Endodermal cell (in vitro differentiated cells): ENCODE measurements around the gene BCAN. TPM values are rescaled to one million over a fixed set of nuclear protein-coding genes. Genes with fewer than 3 reads are reported as not detected.
A peak's percentile ranks its signal among the peaks of the same experiment; 100 is the strongest.
"Not testable (repeated sequence)": the region's sequence is repeated elsewhere in the genome, so short reads cannot be mapped to it uniquely, and the experiment has no call there.

ENCODE experiments used
- DNase-seq: peaks from one replicate; pipeline ENCODE4 v3.0.0-alpha.2; 2017
- H3K27ac ChIP-seq: 2 replicates; pipeline ENCODE4 v1.5.1; 2013; ENCODE audit warnings: mild to moderate bottlenecking, low read depth, low read length, moderate library complexity
- H3K27me3 ChIP-seq: 2 replicates; pipeline ENCODE4 v1.6.1; 2013; ENCODE audit warnings: mild to moderate bottlenecking, low read length, moderate library complexity; ENCODE audit not compliant: insufficient read depth, control insufficient read depth, poor library complexity, severe bottlenecking
- H3K36me3 ChIP-seq: 2 replicates; pipeline ENCODE4 v1.7.0; 2013; ENCODE audit warnings: mild to moderate bottlenecking, low read length, moderate library complexity; ENCODE audit not compliant: control insufficient read depth, insufficient read depth
- H3K4me1 ChIP-seq: one replicate; pipeline ENCODE4 v1.7.0; 2013; ENCODE audit warnings: low read length; ENCODE audit not compliant: control insufficient read depth, insufficient read depth
- H3K4me3 ChIP-seq: 2 replicates; pipeline ENCODE4 v1.5.1; 2013; ENCODE audit warnings: mild to moderate bottlenecking, low read length, moderate library complexity
- H3K9ac ChIP-seq: 2 replicates; pipeline ENCODE4 v1.6.1; 2013; ENCODE audit warnings: mild to moderate bottlenecking, low read length, moderate library complexity; ENCODE audit not compliant: poor library complexity, severe bottlenecking; ENCODE audit errors: extremely low read depth
- H3K9me3 ChIP-seq: 2 replicates; pipeline ENCODE4 v1.6.1; 2013; ENCODE audit warnings: mild to moderate bottlenecking, low read length, moderate library complexity; ENCODE audit not compliant: control insufficient read depth
- H3K27ac Mint-ChIP-seq: 2 replicates; pipeline ENCODE4 v1.8.0; 2020; ENCODE audit warnings: mixed read lengths
- H3K27me3 Mint-ChIP-seq: 2 replicates; pipeline ENCODE4 v1.8.0; 2021; ENCODE audit warnings: mild to moderate bottlenecking, mixed read lengths; ENCODE audit not compliant: insufficient read depth
- H3K36me3 Mint-ChIP-seq: 2 replicates; pipeline ENCODE4 v1.8.0; 2020; ENCODE audit warnings: low read depth, mixed read lengths
- H3K4me1 Mint-ChIP-seq: 2 replicates; pipeline ENCODE4 v1.8.0; 2020; ENCODE audit warnings: mixed read lengths
- H3K4me3 Mint-ChIP-seq: 2 replicates; pipeline ENCODE4 v1.8.0; 2020; ENCODE audit warnings: mild to moderate bottlenecking, moderate library complexity, mixed read lengths
- H3K9me3 Mint-ChIP-seq: 2 replicates; pipeline ENCODE4 v1.8.0; 2020; ENCODE audit warnings: mild to moderate bottlenecking, mixed read lengths
- CTCF ChIP-seq: fragments of 200-600 bp; sonication (generic); conservative IDR thresholded peaks from 2 replicates; pipeline ENCODE4 v1.5.0; 2021; ENCODE audit warnings: antibody characterized with exemption, mild to moderate bottlenecking
- WGBS, 2 experiments: methylation state at CpG; one replicate each; pipeline versions ENCODE4 v1.1.5 to v1.1.7; 2013; ENCODE audit warnings: missing lambda C conversion rate in 2 of 2, mixed read lengths in 1 of 2; ENCODE audit not compliant: insufficient coverage in 1 of 2, insufficient read length in 1 of 2; 5-methylcytosine and 5-hydroxymethylcytosine counted together
- total RNA-seq, 2 donors: library from RNA; stranded (reverse); fragmentation: NEBNext Ultra II Directional in 1 of 2; extraction: Animal tissue kit (Norgen Biotek cat#: 25700) in 1 of 2; gene quantifications; 2 replicates in 1 of 2; 3 replicates in 1 of 2; pipeline ENCODE4 v1.2.1, GENCODE V29; 2021

The BCAN gene
- total RNA-seq, 2 donors from 2014 or later: 0.31 TPM; not detected in 1

DNA sequence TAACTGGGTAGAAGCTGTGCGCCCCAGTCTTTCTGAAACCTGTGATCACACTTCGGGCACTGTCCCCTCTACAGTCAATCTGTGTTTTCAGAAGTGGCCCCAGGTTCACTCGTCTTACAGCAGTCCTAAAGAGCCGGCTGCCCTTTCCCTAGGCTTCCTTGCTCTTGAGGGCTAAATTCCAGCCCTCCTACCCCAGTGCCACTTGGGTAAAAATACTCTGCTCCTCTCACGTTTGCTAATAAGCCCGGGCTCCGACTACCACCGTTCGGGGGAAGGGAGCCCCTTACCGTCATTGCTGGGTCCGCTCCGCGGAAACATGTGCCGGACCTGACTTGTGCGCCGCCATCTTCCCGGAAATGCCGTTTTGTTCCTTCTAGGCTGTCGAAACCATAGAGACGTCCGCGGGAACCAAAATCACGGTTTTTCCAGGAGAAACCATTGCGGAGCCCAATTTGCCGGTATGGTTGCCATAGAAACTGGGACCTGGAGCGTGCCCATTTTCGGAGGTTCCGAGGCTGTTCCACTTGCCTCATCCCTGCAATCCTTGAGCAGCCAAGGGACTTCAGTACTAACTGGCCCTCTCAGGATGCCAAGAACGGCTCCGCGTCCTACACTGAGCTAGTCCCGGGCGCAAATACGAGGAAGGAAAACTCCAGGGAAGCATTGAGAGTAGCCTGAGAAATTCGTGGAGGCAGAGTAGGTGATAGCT is 40.6 kb upstream of the BCAN start, which contains the start of gene GPATCH4:
Gene GPATCH4 (minus strand): TSS at position 358 of the 709 bp plus-strand sequence.
- no peaks in the 10 kb centered on the region for H3K27me3 ChIP-seq
- Mint-ChIP-seq H3K27ac (peak within 1 kb of the TSS; percentile 94), H3K4me1 (peaks cover 4% of the 10 kb centered on the region), H3K4me3 (peak within 1 kb of the TSS; percentile 79), H3K9me3 (no peaks in the 10 kb centered on the region), H3K36me3 (peaks cover 16% of the 10 kb centered on the region), H3K27me3 (no peaks in the 10 kb centered on the region)
- WGBS, 2 experiments: 1 to 2% methylated on average over 23 to 35 of the region's 35 CpGs
- peak within 1 kb of the TSS; percentile 94 for H3K4me3 ChIP-seq
- H3K4me1 ChIP-seq: no peaks in the 10 kb centered on the region
- H3K27ac ChIP-seq: peak within 1 kb of the TSS; percentile 14
- peaks cover 28% of the 10 kb centered on the region for H3K36me3 ChIP-seq
- peak; percentile 93 for DNase-seq
- peak within 1 kb of the TSS; percentile 82 for H3K9ac ChIP-seq
- no peak for TF ChIP-seq CTCF
- no peaks in the 10 kb centered on the region for H3K9me3 ChIP-seq

- Mint-ChIP-seq H3K27ac (peak overlapping the region; percentile 94), H3K4me1 (peaks cover 4% of the 10 kb centered on the region), H3K27me3 (no peaks in the 10 kb centered on the region), H3K9me3 (no peaks in the 10 kb centered on the region), H3K36me3 (peaks cover 16% of the 10 kb centered on the region), H3K4me3 (peak overlapping the region; percentile 79)
- WGBS, 2 experiments: 89 to 90% methylated on average over 12 of the region's 12 CpGs
- Histone ChIP-seq H3K4me1 (no peaks in the 10 kb centered on the region), H3K27ac (peak overlapping the region; percentile 14), H3K9ac (peak overlapping the region; percentile 82), H3K27me3 (no peaks in the 10 kb centered on the region), H3K4me3 (peak overlapping the region; percentile 94), H3K36me3 (peaks cover 22% of the 10 kb centered on the region), H3K9me3 (no peaks in the 10 kb centered on the region)
- no peak for DNase-seq
- TF ChIP-seq CTCF: no peak
Measured at GRCh38 chr1:156601892-156602291, 40.0 kb upstream of the BCAN start.

DNA sequence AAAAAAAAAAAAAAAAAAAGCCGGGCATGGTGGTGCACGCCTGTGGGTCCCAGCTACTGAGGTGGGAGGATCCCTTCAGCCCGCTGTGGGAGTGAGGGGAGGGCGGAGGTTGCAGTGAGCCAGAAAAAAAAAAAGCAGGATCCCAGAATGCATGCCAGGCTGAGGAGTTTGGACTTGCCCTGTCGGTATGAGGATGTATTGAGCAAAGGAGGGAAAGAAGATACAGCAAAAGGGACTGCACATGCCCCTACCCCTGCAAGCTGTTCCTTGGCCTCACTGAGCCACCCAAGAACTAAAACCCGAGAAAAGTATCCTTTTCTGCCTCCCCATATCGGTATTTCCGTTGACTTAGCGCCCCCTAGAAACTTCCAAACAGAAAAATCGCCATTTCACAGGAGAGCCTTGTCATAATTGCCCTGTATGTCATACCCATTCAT is 39.3 kb upstream of the BCAN start:
- Mint-ChIP-seq H3K36me3 (peaks cover 12% of the 10 kb centered on the region), H3K4me1 (peaks cover 4% of the 10 kb centered on the region), H3K27me3 (no peaks in the 10 kb centered on the region), H3K9me3 (no peaks in the 10 kb centered on the region), H3K4me3 (peak overlapping the region; percentile 79), H3K27ac (no peak overlapping the region)
- H3K27me3 ChIP-seq: no peaks in the 10 kb centered on the region
- no peak for DNase-seq
- WGBS, 2 experiments: 34 to 49% methylated on average over 7 to 10 of the region's 10 CpGs
- peaks cover 16% of the 10 kb centered on the region for H3K36me3 ChIP-seq
- no peaks in the 10 kb centered on the region for H3K9me3 ChIP-seq
- peak; percentile 69 for TF ChIP-seq CTCF
- H3K27ac ChIP-seq: no peak overlapping the region
- no peak overlapping the region for H3K9ac ChIP-seq
- no peak overlapping the region for H3K4me3 ChIP-seq
- H3K4me1 ChIP-seq: no peaks in the 10 kb centered on the region

GRCh38 chr1:156607344-156607743 is 34.6 kb upstream of the BCAN start:
- H3K36me3 Mint-ChIP-seq, H3K27ac Mint-ChIP-seq, H3K27ac ChIP-seq, H3K27me3 Mint-ChIP-seq, H3K4me1 Mint-ChIP-seq, H3K36me3 ChIP-seq, H3K4me3 Mint-ChIP-seq, H3K4me3 ChIP-seq, H3K9me3 ChIP-seq, H3K9ac ChIP-seq, H3K4me1 ChIP-seq, H3K9me3 Mint-ChIP-seq, DNase-seq, H3K27me3 ChIP-seq: not testable (repeated sequence)
- WGBS, 2 experiments: 79% methylated on average over 4 of the region's 4 CpGs; no CpG with 5 or more reads in 1 of the 2 experiments
